GM18508 (cell line): ENCODE data around the gene LENEP.
"Not testable (repeated sequence)": the region's sequence is repeated elsewhere in the genome, so short reads cannot be mapped to it uniquely, and the experiment has no call there.

Source experiments
- ATAC-seq: cut with Tn5 transposase; IDR thresholded peaks from one replicate; pipeline ENCODE4 v1.9.1; 2021; ENCODE audit warnings: moderate number of reproducible peaks; ENCODE audit not compliant: insufficient read depth, unreplicated experiment

LENEP gene

DNA sequence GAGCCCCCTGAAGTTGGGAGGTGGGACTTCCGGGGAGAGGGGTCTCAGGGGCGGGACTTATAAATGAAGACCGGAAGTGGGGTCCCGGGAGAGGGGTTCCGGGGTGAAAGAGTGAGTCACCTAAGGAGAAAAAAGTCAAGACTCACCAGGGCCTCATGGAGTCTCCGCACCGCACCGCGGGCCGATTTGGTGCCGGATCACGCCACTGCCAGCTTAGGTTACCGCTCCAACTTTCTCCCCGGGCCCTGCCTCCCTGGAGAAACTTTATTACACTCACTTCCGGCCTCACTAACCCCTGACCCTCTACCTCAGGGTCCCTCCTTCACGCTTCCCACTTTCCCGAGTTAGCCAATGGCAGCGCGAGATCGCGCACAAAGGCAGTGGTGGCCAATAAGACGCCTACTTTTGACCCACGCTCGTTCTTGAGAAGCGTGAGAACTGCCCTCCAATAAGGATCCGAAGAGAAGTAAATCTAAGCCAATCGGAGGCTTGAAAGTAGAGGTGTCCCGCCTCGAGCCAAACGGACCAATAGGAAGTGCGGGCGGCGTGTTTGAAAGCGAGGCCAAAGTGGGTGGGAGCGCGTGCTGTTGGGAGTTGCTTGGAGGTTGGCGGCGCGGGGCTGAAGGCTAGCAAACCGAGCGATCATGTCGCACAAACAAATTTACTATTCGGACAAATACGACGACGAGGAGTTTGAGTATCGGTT lies 19.1 kb upstream of the LENEP start, which contains the start of gene CKS1B:
TSS of gene CKS1B (plus strand) at position 580 of the 706 bp plus-strand sequence. CDS start at position 645, 65 bp downstream.
- ATAC-seq = peak; percentile 72

DNA sequence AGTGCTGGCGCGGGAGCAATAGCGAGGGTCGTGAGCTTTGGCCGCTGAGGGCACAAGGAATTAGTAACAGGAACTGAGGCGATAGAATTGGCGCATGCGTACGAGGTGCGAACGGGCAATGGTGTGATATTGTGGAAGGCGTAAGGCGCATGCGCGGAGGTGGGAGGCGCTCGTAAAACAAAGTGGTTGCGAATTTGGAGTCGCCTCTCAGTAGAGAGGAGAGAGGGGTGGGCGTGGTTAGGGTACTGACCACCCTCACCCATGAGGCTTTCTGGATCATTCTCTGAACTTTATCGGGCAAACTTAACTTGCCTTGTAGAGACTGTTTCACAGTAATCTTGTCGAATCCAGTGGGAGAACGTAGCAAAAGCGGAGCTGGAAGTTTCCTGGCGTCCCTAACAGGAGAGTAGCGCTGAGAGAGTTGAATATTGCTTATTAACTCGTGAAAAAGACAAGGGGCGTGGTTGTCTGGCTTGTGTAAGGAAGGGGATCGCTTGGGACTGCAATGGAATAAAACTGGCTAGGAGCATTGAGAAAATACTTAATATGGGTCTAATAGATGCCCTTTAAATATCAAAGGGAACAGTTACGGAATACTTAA lies 18.5 kb upstream of the LENEP start:
- ATAC-seq = peak; percentile 28

DNA sequence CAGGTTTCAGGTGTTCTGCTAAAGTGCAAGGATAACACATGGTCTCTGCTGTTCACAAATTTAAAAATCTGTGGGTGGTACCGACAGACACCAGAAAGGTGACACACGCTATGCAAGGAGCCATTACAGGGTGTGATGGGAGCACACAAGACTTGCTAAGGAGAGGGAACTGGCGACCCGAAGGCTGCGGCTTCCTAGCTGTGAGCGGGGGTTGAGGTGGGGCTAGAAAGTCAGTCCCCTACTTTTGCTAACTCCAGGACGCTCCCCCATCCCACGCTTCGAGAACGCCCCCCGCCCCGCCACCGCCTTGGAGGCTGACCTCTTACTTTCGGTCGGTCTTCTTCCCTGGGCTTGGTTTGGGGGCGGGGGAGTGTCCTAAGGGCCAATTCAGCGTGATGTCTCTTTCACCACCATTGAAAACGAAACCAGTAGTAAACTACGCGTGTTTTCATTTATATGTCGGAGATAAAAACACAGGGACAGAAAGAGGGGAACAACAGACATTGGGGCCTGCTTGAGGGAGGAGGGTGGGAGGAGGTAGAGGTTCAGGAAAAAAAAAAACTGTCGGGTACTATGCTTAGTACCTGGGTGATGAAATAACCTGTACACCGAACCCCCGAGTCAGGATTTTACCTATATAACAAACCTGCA lies 17.9 kb upstream of the LENEP start:
- no peak for ATAC-seq

DNA sequence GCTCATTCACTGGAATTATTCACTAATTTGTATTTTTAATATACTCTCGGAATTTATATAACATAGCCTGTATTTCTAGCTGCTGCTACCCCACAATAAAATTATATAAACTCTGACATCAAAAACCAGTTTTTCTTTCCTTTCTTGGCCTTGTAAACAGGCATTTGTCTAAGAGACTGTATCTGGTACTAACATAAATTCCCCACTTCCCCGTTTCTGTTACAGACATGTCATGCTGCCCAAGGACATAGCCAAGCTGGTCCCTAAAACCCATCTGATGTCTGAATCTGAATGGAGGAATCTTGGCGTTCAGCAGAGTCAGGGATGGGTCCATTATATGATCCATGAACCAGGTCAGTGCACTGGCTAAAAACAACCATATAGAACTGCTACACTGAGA lies 15.6 kb upstream of the LENEP start:
- ATAC-seq = not testable (repeated sequence)

DNA sequence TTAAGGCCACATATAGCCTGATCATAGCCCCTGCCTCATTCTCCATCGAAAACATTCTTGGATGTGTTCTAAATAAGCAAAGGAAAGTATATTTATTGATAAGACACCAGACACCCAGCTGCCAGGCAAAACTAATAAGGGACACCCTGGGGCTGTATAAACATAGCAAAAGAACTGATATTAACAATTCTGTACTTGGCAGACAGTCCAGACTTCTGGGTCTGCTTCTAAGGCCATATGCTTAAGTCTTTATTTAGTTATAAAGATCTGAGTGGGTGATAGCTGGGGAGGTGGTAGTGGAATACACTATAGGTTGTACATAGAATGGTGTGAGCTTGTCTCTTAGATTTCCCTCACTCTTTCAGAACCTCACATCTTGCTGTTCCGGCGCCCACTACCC lies 15.0 kb upstream of the LENEP start:
- ATAC-seq = no peak

DNA sequence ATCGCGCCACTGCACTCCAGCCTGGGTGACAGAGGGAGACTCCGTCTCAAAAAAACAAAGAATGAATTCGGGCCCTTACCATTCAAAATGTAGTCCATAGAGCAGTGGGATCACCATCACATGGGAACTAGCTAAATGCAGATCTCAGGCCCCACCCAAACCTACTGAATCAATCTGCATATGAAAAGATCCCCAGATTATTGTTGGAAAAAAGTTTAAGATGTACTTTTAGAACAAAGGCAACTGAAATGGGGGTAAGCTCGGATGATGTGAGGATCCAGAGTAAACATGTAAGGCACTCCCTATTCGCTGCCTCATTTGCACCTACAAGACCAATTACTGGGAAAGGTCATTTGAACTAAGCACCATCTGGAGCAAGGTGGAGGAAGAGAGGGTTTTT lies 11.0 kb upstream of the LENEP start:
- no peak for ATAC-seq

DNA sequence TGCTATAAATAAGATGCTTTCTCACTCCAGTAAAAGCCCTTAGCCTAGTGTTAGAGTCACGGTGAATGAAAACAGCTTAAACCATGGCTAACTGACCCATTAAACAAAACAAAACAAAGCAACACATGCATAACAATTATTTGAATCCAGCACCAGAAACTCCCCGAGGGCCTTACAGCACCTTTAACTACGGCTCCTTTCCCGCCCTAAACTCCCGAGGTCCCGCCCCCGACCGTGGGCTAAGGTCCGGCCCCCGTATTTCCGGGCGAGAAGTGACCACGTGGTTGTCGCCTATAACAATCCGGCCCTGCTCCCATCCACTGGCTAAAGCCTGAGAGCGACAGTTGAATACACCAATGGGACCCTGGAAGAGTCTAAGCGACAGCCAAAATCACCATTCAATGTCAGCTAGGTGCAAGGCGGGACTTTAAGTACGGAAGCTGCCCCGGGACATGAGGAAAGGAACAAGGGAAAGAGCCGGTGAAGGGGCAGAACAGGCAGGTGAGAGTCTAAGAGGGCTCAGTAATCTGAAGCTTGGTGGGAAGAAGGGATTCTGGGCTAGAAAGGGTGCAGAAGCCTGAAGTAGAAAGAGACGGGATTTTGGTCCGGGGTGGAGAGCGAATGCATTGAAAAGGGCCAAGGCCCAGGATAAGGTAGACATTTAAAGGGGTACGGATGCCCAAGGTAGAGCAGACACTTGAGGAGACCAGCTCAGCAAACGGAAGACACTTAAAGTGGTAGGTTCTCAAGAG lies 10.3 kb upstream of the LENEP start, which contains the start of gene FLAD1:
TSS of gene FLAD1 (plus strand) at position 448 of the 752 bp plus-strand sequence. CDS start 351 bp downstream, outside the sequence.
- ATAC-seq = peak; percentile 91

DNA sequence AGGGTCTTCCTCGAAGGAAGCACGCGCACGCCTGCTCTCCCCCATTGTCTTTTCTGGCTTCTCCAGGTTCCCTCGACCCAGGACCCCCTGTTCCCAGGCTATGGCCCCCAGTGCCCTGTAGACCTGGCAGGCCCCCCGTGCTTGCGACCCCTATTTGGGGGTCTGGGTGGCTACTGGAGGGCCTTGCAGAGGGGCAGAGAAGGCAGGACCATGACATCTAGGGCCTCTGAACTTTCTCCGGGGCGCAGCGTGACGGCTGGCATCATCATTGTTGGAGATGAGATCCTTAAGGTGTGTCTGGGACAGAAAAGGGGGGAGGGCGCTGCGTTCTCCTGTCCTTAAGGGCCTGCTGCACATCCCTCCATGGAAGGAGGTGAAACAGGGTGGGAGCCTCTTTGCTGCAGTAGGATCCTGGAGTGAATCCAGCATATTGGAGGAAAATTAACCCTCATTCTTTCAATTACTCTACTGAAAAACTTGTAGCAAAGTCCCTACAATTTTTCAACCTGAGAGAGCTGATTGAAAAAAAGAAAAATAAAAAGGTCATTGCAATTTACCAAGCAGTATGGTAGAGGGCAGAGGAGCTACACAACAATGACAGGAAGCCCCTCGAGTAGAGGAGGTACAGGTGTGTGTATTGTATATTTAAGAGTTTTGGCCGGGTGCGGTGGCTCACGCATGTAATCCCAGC lies 9.5 kb upstream of the LENEP start:
- no peak for ATAC-seq

DNA sequence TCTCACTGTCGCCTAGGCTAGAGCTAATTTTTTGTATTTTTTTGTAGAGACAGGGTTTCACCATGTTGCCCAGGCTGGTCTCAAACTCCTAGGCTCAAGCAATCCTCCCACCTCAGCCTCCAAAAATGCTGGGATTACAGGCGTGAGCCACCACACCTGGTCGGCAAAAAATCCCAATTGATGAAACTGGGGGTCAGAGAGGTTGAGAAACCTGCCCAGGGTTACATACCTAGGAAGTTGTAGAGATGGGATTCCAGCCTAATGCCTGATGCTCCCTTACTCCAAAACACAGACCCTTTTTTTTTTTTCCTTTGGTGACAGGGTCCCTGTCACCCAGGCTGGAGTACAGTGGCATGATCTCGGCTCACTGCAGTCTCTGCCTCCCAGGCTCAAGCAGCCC lies 6.7 kb upstream of the LENEP start:
- not testable (repeated sequence) for ATAC-seq

DNA sequence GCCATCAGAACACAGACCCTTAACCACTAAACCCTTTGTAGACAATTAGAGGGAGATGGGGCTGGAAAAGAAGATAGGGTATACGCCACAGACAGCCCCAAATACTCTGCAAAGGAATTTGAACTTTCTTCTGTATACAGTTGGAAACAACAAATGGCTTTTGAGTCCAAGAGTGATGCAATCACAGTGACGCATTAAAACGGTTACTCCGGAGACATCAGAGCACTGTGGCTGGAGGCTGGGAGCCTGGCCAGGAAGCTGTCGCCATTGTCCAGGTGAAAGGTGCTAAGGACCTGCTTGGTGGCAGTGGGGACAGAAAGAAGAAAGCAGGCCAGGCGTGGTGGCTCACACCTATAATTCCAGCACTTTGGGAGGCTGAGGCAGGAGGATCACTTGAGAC lies 6.1 kb upstream of the LENEP start:
- no peak for ATAC-seq

DNA sequence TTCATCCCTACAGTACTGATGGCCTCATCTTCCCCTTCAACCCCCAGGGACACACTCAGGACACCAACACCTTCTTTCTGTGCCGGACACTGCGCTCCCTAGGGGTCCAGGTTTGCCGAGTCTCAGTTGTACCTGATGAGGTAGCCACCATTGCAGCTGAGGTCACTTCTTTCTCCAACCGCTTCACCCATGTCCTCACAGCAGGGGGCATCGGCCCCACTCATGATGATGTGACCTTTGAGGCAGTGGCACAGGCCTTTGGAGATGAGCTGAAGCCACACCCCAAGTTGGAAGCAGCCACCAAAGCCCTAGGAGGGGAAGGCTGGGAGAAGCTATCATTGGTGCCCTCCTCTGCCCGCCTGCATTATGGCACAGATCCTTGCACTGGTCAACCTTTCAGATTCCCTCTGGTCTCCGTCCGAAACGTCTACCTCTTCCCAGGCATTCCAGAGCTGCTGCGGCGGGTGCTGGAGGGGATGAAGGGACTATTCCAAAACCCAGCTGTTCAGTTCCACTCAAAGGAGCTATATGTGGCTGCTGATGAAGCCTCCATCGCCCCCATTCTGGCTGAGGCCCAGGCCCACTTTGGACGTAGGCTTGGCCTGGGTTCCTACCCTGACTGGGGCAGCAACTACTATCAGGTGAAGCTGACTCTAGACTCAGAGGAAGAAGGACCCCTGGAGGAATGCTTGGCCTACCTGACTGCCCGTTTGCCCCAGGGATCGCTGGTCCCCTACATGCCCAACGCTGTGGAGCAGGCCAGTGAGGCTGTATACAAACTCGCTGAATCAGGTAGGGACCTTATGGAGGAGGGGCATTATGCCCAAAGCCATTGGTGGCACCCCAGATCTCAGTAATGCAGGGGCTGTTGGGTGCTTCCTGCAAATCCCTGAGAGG lies 5.1 kb upstream of the LENEP start:
- no peak for ATAC-seq

DNA sequence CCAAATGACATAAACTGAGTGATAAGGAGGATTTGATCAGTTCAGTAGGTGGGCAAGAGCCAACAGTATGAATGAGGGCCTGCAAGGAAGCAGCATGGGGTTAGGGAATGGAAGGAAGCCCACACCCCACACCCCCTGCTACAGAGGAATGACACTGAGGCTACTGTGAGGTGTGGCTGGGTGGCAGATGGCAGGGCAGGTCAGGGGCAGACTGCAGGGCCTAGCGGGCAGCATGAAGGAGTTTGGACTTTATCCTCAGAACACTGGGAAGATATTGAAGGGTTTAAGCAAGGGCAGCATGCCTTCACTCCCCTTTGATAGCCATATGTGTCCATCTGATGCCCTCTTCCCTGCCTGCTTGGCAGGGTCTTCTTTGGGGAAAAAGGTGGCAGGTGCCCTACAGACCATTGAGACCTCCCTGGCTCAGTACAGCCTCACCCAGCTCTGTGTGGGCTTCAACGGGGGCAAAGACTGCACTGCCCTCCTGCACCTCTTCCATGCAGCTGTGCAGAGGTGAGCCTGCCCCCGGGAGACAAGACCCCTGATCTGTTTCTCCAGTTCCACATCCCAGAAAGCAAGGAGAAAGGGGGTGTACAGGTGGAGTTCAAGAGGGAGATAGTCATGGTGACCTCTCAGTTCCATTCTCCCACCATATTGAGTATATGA lies 4.1 kb upstream of the LENEP start:
- no peak for ATAC-seq

DNA sequence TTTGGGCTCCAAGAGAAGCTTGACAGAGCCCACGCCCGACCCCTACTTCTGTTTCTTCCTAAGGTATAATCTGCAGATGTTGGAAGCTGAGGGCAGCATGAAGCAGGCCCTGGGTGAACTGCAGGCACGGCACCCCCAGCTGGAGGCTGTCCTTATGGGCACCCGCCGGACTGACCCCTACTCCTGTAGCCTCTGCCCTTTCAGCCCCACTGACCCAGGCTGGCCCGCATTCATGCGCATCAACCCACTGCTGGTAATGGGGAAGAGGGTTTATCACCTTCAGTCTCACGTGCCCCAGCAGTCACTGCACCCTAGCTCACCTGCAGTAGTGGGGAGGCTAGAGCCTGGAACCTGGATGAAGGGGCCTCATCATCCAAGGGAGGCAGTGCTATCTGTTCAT lies 3.1 kb upstream of the LENEP start:
- no peak for ATAC-seq

DNA sequence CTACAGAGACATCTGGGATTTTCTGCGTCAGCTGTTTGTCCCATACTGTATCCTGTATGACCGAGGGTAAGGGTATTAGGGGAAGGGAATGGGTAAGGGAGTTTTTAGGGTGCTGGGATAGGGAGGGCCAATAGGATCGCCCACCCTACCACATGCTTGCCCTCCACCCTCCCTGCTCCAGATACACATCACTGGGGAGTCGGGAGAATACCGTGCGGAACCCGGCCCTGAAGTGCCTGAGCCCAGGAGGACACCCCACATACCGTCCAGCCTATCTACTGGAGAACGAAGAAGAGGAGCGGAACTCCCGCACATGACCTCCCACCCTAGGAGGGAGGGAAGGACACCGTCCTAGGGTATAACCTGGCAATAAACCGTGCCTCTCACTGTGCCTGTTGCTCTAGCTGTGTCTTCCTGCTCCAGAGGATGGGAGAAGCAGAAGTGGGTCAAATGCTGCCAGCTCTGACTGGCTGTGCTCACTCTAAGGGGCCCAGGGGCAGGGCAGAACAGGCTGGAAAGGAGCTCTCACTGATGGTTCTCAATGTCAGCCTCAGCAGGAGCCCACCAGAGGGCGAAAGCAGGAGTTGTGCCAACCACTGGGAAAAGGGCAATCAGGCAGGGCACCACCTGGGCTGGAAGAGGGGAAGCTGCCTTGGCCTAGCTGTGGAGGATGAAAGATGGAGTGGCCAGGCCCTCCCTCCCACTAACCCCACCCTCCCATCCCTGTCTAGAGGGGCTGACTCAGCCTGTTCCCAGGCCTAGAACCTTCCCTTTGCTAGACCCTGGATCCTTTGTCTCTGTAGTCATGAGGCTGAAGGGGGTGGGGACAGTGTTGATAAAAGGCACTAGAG lies 440 bp upstream of the LENEP start:
- ATAC-seq = no peak

DNA sequence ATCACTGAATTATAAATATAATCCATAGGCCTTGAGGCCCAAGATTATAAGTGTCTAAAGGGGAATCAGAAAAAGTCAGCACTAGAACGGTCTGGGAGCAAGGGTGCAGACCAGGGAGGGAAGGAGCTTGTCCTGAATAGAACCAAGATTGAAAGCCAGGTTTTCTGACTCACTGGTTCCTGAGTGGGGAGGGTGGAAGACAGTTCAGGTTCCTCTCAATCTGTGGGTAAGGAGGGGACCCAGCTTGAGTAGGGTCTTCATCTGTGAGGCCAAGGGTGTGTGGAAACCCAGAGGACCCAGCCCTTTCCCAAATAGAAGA lies 842 bp downstream of the LENEP start:
- ATAC-seq = no peak

DNA sequence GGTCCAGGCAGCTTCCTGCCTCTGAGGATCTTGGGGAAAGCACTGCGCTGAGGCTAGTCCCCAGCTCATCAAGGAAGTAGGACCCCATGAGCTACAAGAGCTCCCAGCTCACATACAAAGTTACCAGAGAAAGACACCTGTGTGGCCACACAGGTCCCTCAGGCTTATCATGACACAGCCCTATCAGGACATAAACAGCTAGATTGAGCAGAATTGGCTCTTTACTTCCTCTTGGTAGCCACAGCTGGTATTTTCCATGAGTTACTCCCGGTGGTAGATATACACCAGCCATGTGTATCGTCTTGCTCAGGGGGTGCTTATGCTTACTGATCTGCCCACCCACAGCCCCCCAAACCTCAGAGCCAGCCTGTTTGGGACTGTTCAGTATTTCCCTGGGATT lies 1.2 kb downstream of the LENEP start:
- no peak for ATAC-seq

DNA sequence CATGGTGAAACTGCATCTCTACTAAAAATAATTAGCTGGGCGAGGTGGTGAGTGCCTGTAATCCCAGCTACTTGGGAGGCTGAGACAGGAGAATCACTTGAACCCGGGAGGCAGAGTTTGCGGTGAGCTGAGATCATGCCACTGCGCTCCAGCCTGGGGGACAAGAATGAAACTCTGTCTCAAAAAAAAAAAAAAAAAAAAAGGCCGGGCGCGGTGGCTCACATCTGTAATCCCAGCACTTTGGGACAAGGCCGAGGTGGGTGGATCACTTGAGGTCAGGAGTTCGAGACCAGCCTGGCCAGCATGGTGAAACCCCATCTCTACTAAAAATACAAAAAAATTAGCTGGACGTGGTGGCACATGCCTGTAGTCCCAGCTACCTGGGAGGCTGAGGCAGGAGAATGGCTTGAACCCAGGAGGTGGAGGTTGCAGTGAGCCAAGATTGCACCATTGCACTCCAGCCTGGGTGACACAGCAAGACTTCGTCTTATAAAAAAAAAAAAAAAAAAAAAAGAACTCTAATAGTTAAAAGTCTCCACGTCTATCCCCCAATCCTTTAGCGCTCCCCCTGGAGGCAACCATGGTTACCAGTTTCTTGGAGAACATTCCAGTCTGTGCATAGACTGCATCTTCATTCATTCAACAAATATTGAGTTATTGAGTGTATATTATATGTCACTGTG lies 2.1 kb downstream of the LENEP start:
- ATAC-seq = not testable (repeated sequence)
